Heart left ventricle (tissue), 13 donors: ENCODE results near the gene MYO5B.
"Not testable (repeated sequence)": the region's sequence is repeated elsewhere in the genome, so short reads cannot be mapped to it uniquely, and the experiment has no call there.

ENCODE experiments used
- POLR2A ChIP-seq, 2 donors: fragments of 450-650 bp; IDR thresholded peaks; one replicate each; pipeline ENCODE4 v1.6.1; 2017; ENCODE audit warnings: antibody characterized with exemption in 2 of 2, mild to moderate bottlenecking in 2 of 2, moderate library complexity in 2 of 2
- TF ChIP-seq, protein P1 (sequence below), 12 donors: fragments of 200-600 bp; sonication (generic) in 4 of 12; IDR thresholded peaks; one replicate each; pipeline versions ENCODE4 v1.5.0 to v1.8.0; 2018 to 2022; ENCODE audit warnings: antibody characterized with exemption in 12 of 12, mild to moderate bottlenecking in 5 of 12
- donor health status: ischemic (EF 13 %, LVEDD 7.1; RV severe dilation, severe dysfunction).
- donor health status: DM: no; HTN: yes; CAD: no.
- donor health status: DM: no; HTN: no; CAD: no.
- donor health status: ischemic (EF 25% LVEDD 6.9; RV normal size, moderate dysfunction).
- donor health status: ischemic (EF 25% LVEDD 5.7; RV mildly dilated, moderate dysfunction).
- donor health status: ischemic (EF 35%, LVEDD 5.7; RV mildly dilated, moderate dysfunction).
- donor health status: nonischemic (EF 11% LVEDD 7.7; RV severe dilation, severe dysfunction).
- donor health status: DM: yes; HTN: yes; CAD: no.
- donor health status: PGD.
- donor health status: ischemic (EF 29% LVEDD 5.4; RV normal size, mild dysfunction).
- donor health status: nonischemic (EF 23%, LVEDD 6.1; RV moderate dilation, normal function).

DNA sequence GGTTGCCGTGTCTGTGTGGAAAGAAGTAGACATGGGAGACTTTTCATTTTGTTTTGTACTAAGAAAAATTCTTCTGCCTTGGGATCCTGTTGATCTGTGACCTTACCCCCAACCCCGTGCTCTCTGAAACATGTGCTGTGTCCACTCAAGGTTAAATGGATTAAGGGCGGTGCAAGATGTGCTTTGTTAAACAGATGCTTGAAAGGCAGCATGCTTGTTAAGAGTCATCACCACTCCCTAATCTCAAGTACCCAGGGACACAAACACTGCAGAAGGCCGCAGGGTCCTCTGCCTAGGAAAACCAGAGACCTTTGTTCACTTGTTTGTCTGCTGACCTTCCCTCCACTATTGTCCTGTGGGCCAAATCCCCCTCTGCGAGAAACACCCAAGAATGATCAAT, 394.5 kb downstream of the MYO5B start:
- TF ChIP-seq, protein P1, sequence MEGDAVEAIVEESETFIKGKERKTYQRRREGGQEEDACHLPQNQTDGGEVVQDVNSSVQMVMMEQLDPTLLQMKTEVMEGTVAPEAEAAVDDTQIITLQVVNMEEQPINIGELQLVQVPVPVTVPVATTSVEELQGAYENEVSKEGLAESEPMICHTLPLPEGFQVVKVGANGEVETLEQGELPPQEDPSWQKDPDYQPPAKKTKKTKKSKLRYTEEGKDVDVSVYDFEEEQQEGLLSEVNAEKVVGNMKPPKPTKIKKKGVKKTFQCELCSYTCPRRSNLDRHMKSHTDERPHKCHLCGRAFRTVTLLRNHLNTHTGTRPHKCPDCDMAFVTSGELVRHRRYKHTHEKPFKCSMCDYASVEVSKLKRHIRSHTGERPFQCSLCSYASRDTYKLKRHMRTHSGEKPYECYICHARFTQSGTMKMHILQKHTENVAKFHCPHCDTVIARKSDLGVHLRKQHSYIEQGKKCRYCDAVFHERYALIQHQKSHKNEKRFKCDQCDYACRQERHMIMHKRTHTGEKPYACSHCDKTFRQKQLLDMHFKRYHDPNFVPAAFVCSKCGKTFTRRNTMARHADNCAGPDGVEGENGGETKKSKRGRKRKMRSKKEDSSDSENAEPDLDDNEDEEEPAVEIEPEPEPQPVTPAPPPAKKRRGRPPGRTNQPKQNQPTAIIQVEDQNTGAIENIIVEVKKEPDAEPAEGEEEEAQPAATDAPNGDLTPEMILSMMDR (IDR thresholded peaks at IDR 0.05) = not testable (repeated sequence)
- not testable (repeated sequence) for TF ChIP-seq POLR2A (IDR thresholded peaks at IDR 0.05)
